Glomerular visceral epithelial cell (primary cell): ENCODE data around the gene IDH3A.

Experiments used
- DNase-seq: peaks from one replicate; pipeline ENCODE4 v3.0.0-alpha.2; 2016; ENCODE audit errors: extremely low spot score

Gene IDH3A

DNA sequence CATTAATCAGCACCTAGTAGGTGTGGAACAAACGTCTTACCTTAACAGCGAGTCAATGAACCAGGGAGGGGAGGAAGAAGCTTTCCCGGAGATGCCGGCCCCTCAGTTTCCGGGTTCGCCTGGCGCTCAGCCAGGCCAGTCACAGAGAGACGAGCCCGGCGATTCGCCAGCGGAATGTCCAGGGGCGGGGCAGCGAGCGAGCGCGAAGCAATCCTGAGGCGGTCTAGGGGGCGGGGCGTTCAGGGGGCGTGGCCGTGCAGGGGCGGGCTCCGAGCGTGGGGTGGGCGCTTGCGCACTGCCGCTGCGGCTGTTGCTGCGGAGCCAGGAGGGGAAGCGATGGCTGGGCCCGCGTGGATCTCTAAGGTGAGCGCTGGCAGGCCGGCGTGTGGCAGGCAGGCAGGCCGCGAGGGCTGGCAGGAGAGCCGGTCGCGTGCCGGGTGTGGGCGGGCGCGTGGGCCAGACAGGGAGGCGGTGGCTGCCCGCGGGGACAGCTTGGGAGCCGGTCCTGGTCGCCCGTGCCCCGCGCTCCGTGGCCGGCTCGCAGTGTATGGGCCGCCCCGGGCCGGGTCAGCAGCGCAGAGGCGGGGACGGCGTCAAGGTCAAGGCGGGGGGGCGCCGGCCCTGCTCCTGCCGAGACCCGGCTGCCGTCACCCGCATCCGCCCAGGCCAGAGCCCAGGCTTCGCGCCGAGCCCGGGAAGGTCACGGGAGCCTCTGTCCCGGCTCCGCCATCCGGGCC, at the start of gene IDH3A:
Gene IDH3A, plus strand, starts transcription at position 295 of the 737 bp plus-strand sequence. Its CDS starts 42 bp downstream, at position 337.
- DNase-seq = peak; percentile 99

GRCh38 chr15:78100886-78101285, 48.3 kb upstream of the IDH3A start:
- no peak for DNase-seq

DNA sequence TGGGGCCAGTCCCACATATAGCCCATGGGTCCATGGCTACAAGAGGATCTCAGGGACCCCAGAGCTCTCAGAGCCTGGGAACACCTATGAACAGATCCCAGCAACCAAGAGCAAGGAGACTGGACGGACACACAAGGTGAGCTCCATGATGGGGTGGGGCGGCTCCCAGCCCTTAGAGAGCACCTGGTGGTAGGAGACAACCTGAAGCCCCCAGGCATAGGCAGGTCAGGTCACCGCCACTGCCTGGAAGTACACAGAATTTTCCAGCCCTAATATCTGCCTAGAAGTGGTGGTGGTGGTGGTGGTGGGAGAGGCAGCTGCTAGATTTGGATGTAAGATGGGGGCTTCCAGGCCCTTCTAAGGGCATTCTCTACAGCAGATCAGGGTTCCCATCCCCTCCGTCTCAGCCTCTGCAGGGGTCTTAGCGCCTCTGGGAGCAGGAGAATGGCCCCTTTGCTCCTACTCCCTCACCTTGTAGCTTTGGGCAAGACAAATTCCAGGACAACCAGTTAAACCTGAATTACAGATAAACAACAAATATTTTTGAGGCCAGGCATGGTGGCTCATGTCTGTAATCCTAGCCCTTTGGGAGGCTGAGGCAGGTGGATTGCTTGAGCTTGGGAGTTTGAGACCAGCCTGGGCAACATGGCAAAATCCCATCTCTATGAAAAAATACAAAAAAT, 47.6 kb upstream of the IDH3A start:
- DNase-seq = no peak

DNA sequence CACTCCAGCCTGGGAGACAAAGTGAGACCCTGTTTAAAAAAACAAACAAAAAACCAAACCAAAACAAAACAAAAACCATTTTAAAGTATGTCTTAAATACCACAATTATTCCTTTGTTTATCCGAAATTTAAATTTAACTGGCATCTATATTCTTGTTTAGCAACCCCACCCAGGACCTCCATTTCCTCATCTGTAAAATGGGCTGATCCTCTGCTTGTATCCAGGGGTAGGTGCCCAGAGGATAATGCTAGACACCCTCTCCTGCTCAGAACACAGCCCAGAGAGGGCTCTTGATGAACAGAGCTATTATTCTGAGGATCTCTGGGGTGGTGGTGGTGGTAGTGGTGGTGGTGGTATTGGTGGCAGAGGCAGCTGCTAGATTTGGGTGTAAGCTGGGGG, 47.0 kb upstream of the IDH3A start:
- DNase-seq = no peak

DNA sequence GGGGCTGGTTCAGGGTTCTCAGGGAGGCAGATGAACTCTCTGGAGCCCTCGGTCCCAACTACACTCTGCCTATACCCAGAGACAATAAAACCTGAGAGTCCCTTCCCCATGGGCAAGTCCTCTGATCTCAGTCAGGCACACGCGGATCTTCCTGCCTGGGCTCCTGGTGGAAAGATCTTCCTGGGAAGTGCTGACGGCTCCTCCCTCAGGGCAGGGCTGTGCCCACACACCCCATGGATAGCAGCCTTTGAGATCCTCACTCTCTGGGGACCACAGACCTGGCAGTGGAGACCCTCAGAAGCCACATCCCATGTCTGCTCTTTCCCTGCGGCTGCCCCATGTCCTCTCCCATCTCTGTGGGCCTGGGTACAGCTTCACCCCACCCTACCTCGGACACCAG, 46.4 kb upstream of the IDH3A start:
- DNase-seq = no peak

DNA sequence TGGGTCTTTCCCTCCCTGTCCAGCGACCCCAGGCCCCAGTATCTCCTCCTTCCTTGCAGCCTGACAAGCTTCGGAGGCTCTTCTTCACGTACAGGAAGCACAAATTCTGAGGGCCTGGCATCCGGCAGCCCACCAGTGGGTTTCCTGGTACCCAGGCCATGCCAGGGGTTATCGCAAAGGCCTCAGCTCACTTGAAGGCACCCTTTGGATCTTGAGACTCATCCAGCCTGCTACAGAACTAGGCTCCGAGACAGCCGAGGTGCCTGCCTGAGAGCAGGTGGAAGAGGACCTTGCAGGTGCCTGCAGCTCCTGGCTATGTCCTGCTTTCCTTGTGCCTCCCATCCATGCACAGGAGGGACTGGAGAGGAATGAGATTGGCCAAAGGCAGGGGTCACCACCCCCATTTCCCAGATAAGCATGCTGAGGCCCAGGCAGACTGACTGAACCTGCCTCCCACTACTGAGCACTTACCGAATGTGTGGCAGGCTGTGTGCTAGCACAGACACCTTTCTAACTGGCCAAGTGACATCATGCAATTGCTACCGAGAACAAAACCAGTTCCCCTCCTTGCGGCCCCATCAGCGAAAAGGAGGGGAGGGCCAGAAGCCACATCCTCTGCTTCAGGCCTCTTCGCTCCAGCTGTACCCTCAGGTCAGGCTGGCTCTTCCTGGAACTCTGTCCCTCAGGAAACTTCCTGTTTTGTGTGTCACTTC, 45.6 kb upstream of the IDH3A start:
- no peak for DNase-seq

- no peak for DNase-seq
These were observed 45.1 kb upstream of the IDH3A start for GRCh38 chr15:78104119-78104479.

DNA sequence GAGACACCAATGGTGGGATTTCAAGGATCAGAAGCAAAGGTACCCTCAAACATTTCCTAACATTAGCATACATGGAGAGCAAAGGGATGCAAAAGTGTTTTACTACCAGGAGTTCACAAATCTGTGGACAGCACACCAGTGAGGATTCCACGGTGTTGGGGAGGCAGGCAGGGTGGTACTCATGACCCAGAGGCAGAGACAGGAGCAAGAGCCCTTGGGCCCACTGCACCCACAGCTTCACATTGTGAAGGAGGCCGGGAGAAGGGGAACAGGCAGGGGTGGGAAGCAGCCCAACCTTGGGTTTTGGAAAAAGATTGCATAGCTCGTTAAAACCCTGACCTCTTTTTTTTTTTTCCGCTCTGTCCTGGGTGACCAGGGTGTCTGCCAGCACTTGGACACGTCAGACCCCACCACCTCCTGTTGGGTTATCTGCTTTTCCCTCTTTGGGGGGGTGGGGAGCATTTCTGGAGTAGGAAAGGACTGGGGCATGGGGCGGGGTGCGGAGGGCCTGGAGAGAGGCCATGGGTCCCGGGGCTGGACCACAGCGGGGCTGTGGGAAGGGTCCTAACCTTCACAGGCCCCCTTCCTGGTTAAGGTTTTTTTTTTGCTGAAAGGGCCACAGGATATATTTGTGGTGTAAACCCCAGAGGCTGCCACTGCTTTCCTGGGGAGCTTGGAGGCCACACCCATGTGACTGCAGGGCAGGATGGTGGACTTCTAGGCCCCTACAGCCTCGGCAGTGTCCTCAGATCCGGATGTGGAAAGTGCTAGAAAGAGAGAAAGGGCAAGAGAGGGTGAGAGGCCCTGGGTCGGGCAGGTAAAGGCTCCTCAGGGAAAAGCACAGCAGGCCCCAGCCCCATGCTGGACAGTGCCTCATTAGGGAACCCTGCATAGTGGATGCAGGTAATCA, 44.3 kb upstream of the IDH3A start:
- DNase-seq = no peak

DNA sequence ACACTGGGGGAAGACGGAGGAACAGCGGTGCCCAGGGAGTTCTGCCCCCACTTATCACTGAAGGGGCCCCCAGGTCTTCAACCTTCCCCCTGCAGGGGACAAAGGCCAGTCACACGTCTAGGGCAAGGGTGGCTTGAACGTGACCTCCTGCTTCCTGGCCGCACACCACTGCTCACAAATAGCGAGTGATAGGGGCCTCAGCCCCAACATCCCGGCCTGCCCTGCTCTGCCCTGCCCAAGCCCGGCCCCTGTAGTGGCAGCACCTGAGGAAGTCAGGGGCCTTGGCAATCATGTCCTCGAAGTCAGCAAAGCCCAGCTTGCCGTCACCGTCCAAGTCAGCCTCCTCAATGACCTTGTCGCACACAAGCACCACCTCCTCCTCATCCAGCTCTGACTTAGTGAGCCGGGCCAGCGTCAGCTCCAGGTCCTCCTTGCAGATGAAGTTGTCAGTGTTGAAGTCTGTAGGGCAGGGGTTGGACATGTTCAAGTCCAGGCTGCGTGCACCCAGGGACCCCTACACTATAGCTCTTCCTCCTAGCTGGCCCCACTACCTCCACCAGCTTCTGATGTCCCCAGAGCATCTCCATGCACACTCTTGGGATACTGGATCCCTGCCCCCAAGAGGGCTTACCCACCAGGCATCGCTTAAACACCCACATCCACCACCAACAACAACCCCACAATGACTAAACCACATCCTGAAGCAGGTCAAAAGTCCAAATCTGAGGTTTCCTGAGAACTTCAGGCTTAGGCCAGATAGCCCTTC, 43.5 kb upstream of the IDH3A start:
- peak; percentile 29 for DNase-seq

DNA sequence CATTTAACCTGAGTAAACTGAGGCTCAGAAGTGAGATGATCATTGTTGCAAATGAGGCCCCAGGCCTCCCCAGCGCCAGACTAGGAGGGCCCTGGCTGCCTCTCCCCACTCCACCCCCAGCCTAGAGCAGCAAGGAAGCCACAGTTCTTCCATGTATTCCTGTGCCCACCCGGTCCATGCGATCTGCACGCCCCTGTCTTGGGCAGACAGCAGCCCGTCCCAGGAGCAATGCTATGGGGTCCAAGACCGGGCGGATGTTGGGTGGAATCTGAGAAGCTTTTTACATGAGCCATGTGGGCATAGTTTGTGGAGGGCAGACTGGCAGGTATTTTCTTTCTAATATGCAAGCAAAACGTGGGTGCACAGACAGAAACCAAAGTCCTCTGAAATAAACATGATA, 41.7 kb upstream of the IDH3A start:
- DNase-seq = no peak

GRCh38 chr15:78108300-78109084, 40.7 kb upstream of the IDH3A start:
- DNase-seq = peak; percentile 85

GRCh38 chr15:78109156-78109555, 40.0 kb upstream of the IDH3A start:
- no peak for DNase-seq

GRCh38 chr15:78110096-78110495, 39.1 kb upstream of the IDH3A start:
- DNase-seq = no peak

DNA sequence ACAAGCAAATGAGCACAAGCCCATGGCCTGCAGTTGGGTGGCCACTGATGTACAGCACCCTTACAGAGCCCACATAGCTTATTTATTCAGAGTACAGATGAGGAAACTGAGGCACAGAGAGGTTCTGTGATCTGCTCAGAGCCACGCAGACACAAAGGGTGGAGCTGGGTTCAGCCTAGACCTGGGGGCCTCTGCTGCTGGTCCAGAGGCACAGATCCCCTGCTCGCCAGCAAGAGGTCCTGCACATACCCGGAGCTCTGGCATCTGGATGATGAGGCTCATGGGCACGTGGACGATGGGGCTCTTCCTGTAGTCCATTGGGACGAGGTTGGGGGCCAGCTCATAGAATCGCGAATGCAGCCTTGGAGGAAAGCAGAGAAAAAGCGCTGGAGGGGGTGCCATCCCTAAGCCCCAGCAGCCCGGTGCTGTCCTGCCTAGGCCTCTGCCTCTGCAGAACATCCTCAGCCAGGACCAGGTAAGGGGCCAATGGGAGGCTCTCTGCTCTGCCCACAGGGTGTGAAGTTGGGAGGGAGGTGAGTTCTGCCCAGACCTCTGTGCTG, 38.2 kb upstream of the IDH3A start:
- no peak for DNase-seq

- no peak for DNase-seq
These were observed 37.4 kb upstream of the IDH3A start for GRCh38 chr15:78111788-78112187.

DNA sequence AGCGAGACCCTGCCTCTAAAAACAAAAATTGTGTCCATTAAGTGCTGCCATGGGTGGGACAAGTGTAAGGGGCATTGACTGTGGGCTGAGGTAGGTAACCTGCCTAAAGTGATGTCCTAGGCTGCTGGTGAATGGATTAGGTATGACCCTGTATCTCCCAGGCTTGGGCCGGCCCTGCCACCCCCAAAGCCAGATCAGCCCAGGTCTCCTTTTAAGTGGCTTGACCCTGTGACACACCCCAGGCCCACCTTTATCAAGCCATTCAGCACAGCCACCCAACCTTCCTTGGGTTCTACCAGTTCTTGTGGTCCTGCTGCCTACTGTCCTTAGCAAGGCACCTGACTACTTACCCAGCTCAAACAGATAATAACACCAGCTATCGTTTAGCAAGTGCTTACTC, 36.6 kb upstream of the IDH3A start:
- no peak for DNase-seq

- DNase-seq = no peak
These were observed 28.6 kb upstream of the IDH3A start for GRCh38 chr15:78120523-78120922.

GRCh38 chr15:78125267-78125666, 23.9 kb upstream of the IDH3A start:
- DNase-seq = no peak

GRCh38 chr15:78127882-78128281, 21.3 kb upstream of the IDH3A start:
- DNase-seq = no peak
